Measurements from ENCODE around the gene LSP1.

LSP1 gene

DNA sequence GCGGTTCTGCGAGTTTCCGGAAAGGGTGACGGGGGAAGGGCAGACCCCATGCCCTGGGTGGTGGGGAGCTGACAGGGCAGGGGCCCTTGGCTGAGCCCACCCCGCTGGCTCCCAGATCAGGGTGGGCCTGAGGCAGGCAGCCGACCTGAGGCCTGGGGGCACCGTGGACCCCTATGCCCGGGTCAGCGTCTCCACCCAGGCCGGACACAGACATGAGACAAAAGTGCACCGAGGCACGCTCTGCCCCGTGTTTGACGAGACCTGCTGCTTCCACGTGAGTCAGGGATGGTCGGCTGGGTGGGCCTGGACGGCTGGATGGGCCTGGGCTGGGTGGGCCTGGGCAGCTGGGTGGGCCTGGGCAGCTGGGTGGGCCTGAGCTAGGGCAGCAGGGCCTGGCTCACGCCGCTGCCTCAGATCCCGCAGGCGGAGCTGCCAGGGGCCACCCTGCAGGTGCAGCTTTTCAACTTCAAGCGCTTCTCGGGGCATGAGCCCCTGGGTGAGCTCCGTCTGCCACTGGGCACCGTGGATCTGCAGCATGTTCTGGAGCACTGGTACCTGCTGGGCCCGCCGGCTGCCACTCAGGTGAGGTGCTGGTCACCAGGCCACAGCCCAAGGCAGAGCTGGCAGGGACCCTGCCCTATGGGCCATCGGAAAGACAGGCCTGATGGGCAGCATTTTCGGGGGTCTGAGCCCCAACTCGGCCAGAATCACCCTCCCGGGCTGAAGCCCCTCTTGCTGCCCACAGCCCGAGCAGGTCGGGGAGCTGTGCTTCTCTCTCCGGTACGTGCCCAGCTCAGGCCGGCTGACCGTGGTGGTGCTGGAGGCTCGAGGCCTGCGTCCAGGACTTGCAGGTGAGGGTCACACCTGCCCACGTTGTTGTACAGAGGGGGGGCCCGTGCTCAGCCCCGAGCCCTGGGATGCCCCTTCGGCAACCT lies 16.6 kb upstream of the LSP1 start:
- DNase-seq (ENCODE audit: low read depth in 2 of 2, low spot score in 1 of 2) = no peak

- peak; percentile 56 to 65 for DNase-seq (ENCODE audit: low read depth in 2 of 2, low spot score in 1 of 2)
Measured at GRCh38 chr11:1837171-1838076, 15.5 kb upstream of the LSP1 start.

DNA sequence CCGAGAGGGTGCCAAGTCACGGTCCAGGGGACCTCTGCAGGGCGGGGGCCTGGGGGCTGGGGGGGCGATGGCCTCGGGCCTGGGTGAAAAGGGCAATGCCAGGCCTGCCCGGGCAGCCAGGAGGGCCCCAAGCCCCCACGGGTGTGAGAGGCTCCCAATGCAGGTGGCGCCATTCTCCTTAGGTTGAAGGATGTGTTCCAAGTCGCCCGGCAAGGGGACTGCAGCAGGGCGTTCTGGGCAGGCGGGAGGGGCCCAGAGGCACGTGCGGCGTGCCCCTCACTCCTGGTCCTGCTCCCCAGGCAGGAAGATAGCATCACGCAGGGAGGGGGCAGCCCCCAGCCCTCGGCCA lies 14.8 kb upstream of the LSP1 start:
- no peak for DNase-seq (ENCODE audit: low read depth in 2 of 2, low spot score in 1 of 2)

DNA sequence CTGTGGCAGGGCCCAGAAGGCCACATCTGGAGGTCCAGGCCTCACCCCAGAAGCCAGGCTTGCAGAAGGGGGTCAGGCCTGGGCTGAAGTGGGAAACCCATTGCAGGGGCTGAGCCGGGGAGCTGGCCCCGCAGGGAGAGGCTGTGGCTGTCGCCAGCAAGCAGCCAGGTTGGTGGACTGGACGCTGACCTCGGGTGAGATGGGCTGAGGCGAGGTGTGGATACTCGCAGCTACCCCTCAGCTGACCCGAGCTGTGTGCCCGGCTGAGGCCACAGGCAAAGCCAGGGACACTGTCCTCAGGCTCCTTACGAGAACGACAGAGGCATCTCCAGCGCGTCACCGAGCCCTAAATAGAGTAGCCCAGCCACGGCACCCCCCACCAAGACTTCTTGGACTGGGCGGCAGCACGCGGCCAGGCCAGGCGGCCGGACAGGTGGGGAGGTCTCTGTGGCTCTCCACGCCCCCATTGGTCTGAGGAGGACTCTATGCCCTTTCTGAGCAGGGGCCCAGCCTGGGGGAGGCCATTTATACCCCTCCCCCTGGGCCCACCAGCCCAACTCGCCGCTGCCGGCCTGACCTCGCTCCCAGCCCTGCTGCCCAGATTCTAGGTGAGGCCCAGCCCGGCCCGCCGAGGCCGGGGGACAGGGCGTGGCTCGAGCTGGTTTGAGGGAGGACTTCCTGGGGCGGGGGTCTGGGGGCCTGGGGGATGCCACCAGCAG lies 14.3 kb upstream of the LSP1 start, which contains the start of gene TNNI2:
TNNI2 (plus strand) TSS at position 556 of the 719 bp plus-strand sequence. CDS start 716 bp downstream, outside the sequence.
- no peak for DNase-seq (ENCODE audit: low read depth in 2 of 2, low spot score in 1 of 2)

DNA sequence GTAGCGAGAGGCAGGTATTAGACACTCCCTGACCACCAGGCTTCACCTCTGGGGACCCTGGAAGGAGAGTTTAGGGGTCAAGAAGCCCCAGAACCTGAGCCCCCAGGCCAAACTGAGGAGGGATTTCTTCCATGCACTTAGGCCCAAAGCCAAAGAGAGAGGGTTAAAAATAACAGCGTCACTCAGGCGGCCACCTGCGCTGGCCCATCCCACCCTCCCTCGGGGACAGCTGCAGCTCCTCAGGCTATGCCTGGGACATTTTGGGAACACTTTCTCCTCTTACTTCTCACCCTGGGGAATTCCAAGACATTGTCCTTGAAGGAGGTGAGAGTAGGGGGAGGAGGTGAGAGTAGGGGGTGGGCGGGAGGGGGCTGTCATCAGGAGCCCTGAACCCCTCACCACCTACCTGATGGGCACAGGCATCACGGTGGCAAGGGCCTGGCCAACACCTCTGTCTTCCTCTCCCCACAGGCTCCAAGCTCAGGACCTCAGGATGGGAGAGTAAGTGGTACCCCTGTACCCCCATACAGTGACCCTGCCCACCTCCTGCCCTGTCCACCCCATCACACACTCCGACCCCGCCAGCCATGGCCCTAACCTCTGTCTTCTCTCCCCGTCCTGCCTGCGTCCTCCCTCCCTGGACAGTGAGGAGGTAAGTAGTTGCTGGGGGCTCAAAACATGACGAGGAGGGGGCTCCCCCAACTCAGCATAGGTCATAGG lies 13.5 kb upstream of the LSP1 start:
- DNase-seq (ENCODE audit: low read depth in 2 of 2, low spot score in 1 of 2) = no peak

DNA sequence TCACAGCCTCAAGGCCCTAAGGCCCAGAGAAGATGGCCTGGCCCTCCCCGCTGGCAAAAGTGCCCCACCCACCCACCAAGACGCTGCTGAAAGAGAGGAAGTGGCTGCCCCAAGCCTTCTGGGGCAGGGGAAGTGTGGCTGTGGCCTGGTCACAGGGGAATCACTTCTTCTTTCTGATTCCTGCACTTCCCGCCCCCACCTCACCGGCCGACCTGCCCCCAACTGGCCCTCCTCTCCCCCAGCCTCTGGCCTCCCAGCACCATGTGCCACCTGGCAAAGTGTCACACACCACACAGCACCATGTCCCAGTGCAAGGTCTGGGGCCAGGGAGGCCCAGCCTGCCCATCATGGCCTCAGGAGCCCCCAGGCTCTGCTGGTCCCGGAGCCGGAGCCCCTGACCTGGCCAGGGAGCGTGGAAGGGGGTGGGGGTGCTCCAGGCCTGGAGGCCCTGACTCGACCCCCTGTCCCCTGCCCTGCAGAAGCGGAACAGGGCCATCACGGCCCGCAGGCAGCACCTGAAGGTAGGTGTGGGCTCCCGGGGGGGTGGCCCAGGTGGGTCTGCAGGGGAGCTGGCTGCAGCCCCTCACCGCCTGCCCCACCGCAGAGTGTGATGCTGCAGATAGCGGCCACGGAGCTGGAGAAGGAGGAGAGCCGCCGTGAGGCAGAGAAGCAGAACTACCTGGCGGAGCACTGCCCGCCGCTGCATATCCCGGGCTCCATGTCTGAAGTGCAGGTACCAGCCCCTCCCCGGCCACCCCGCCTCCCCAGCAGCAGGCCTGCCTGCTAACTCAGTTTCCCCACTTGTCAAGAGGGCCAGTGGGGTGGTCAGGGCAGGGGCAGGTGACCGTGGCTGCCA lies 12.7 kb upstream of the LSP1 start:
- DNase-seq (ENCODE audit: low read depth in 2 of 2, low spot score in 1 of 2) = no peak

DNA sequence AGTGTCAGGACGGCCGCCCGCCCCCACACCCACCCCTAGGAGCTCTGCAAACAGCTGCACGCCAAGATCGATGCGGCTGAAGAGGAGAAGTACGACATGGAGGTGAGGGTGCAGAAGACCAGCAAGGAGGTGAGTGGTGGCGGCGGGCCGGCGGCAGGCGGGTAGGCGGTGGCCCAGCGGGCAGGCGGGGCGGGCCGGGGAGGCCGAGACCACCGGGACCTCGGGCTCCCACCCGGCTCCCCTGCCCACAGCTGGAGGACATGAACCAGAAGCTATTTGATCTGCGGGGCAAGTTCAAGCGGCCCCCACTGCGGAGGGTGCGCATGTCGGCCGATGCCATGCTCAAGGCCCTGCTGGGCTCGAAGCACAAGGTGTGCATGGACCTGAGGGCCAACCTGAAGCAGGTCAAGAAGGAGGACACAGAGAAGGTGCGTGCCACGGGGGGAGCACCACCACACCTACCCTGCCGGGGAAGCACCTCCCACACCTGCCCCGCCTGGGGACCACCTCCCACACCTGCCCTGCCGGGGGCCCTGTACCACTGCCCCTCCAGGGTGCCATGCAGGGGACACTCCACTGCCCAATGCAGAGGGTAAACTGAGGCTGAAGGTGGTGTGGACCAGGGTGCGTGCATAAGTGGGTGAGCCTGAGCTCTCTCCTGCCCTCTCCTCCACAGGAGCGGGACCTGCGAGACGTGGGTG lies 12.0 kb upstream of the LSP1 start:
- DNase-seq (ENCODE audit: low read depth in 2 of 2, low spot score in 1 of 2) = no peak

DNA sequence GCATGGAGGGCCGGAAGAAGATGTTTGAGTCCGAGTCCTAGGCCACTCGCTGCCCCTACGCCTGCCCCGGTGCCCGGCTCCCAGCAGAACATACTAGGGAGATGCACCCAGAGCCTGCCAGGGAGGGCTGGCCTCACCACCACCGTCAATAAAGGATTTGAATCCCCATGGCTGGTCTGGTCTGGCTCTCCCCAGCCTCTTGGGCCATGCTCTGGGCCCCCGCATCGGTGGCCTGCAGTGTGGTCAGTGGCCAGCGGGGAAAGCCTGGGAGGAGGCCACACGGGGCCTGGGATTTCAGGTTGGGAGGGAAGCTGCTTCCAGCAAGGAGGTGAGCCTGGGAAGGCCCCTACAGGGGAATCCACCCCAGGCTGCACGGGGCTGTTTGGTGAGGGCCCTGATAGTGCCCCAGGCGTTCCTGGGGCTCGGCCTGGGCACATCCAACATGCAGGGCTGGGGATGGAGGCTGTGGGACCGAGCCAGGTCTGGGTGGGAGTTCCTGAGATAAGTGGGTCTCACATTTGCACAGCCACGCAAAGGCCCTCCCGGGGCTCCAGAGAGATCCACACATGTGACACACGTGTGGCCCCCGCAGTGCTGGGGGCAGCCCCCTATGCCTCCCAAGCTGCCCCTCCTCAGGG lies 11.3 kb upstream of the LSP1 start:
- DNase-seq (ENCODE audit: low read depth in 2 of 2, low spot score in 1 of 2) = no peak

DNA sequence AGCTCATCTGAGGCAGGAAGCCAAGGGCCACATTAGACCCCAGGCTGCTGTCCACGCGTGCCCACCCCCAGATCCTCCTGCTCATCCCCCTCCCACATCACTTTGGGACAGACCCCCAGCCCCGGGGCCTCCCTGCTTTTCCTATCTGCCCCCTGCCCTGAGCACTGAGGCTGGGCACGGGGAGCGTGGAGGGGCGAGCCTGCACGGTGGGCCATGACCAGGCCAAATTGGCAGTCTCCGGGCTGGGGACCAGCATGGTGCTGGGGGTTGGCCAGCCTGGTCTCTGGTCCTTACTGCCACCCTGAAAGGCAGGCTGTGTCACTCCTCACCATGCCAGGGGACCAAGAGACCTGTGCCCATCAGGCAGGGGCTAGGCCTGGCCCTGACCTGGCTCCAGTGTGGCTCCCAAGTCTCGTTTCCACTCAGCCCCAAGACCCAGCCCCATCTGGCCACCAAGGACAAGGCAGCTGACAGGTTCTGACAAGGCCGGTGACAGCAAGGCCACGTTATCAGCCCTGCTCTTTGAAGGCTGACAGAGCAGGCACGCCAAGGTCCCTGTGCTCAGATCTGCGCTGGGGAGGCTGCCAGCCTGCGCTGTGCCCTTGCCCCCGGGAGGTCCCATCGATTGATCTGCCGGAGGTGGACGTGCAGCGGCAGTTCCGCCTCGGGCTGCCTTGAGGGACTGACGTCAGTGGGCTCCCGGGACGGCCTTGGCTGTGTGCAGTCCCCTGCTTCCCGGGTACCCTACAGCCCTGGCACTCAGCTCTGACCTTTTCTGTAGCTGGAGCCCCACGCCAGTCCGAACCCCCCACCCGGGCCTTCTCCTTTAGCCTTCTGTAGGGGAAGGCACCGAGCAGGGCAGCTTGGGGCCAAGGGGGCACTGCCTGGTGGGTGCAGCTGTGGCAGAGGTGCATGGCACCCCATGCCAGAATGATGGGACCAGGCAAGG lies 10.5 kb upstream of the LSP1 start:
- DNase-seq (ENCODE audit: low read depth in 2 of 2, low spot score in 1 of 2) = no peak

DNA sequence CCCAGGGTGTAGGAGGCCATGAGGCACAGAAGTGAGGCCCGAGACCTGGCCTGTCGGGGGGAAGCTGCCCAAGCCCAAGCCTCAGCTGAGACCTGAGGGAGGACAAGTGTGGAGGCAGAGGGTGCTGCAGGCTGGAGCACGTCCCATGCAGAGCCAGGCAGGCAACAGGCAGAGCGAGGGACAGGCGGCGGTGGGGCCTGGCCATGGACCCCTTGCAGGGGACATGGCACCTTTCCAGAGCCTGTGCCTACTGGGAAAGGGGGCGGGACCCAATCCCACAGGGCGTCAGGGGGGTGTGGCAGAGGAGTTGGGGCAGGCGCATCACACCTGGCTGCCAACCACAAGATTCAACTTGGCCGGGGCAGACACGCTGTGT lies 9.8 kb upstream of the LSP1 start:
- no peak for DNase-seq (ENCODE audit: low read depth in 2 of 2, low spot score in 1 of 2)

- DNase-seq (ENCODE audit: low read depth in 2 of 2, low spot score in 1 of 2) = no peak
Measured at GRCh38 chr11:1843796-1844195, 9.1 kb upstream of the LSP1 start.

- DNase-seq (ENCODE audit: low read depth in 2 of 2, low spot score in 1 of 2) = no peak
Measured at GRCh38 chr11:1844221-1845094, 8.4 kb upstream of the LSP1 start.

GRCh38 chr11:1845095-1845429 lies 7.8 kb upstream of the LSP1 start:
- DNase-seq (ENCODE audit: low read depth in 2 of 2, low spot score in 1 of 2) = no peak

DNA sequence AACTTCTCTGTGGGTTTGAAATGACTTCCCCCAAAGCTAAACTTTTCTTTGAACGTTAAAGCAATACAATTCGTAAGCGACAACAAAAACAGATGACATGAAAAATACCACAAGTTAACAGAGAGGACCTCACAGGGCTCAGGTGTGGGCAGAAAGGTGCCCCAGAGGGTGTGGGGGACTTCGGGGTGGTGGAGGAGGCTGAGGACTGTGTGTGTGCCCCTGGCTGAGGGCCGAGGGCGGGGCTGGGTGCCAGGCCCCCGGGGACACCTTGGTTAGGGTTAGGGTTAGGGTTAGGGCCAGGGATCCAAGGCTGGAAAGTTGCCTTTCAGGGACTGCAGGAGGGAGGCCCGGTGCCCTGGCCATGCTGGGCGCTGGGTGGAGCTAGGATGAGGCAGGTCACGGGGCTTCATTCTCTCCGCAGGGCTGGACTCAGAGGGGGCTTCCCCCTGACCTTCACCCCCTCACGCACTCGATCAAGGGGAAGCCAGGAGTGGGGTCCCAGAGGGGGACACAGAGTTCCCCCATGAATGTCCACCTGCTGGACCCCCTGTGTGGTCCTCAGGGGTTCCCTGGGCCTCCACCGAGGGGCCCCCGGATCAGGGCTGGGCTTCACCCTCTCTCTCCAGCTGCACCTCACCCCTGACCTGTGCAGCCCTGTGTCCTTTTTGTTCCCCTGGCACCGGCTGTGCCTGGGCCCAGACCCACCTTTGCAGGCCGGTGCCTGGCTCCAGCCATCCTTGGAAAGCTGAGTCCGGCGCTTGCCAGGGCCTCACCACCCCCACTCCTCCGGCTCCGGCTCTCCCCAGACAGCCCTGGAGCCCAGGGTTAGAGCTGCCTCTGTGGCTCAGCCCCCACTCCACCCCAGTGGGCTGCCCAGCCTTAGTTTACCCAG lies 7.1 kb upstream of the LSP1 start:
- no peak for DNase-seq (ENCODE audit: low read depth in 2 of 2, low spot score in 1 of 2)

DNA sequence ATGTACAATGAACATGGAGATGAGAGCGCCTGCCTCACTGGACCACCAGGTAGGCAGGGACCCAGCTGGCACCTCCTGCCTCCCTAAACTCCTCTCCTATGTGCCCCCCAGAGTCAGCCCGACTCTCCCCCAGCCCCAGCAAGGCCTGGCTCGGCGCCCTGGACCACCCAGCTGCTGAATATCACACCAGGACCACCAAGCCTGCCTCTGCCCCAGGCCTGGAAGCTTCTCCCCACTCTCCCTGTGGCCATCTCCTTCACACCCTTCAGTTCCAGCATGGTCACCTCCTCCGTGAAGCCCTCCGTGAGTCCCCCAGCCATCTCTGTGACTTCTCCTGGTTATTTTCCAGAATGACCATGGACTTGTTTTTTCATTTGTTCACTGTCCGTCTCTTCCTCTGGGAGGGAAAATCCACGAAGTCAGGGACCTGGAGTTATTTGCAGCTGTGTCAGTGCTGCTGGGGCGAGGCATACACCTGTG lies 6.4 kb upstream of the LSP1 start:
- DNase-seq (ENCODE audit: low read depth in 2 of 2, low spot score in 1 of 2) = no peak
